ENCODE results near the gene CLEC1B.
"Not testable (repeated sequence)": the region's sequence is repeated elsewhere in the genome, so short reads cannot be mapped to it uniquely, and the experiment has no call there.

CLEC1B gene

GRCh38 chr12:9999016-9999415 is at the start of gene CLEC1B:
TSS of gene CLEC1B (minus strand) at chr12:9999121. CDS start at chr12:9999100, 21 bp downstream.
- Mint-ChIP-seq H3K27me3 (peaks cover 7% of the 10 kb centered on the region), H3K4me1 (no peaks in the 10 kb centered on the region), H3K4me3 (no peak within 1 kb of the TSS), H3K9me3 (no peaks in the 10 kb centered on the region), H3K36me3 (no peaks in the 10 kb centered on the region), H3K27ac (no peak within 1 kb of the TSS)
- ATAC-seq: no peak

GRCh38 chr12:10048526-10048925 is 49.6 kb upstream of the CLEC1B start:
- Mint-ChIP-seq H3K36me3 (no peaks in the 10 kb centered on the region), H3K27ac (no peak overlapping the region), H3K27me3 (peaks cover 68% of the 10 kb centered on the region), H3K4me3 (no peak overlapping the region), H3K4me1 (peaks cover 10% of the 10 kb centered on the region), H3K9me3 (peaks cover 2% of the 10 kb centered on the region)
- ATAC-seq: no peak

- no peak overlapping the region for H3K4me3 Mint-ChIP-seq
- ATAC-seq: no peak
- H3K27ac Mint-ChIP-seq: no peak overlapping the region
- H3K36me3 Mint-ChIP-seq: no peaks in the 10 kb centered on the region
- no peaks in the 10 kb centered on the region for H3K9me3 Mint-ChIP-seq
- H3K4me1 Mint-ChIP-seq: no peaks in the 10 kb centered on the region
- H3K27me3 Mint-ChIP-seq: peaks cover 58% of the 10 kb centered on the region
Measured at GRCh38 chr12:10042167-10042566, 43.2 kb upstream of the CLEC1B start.

DNA sequence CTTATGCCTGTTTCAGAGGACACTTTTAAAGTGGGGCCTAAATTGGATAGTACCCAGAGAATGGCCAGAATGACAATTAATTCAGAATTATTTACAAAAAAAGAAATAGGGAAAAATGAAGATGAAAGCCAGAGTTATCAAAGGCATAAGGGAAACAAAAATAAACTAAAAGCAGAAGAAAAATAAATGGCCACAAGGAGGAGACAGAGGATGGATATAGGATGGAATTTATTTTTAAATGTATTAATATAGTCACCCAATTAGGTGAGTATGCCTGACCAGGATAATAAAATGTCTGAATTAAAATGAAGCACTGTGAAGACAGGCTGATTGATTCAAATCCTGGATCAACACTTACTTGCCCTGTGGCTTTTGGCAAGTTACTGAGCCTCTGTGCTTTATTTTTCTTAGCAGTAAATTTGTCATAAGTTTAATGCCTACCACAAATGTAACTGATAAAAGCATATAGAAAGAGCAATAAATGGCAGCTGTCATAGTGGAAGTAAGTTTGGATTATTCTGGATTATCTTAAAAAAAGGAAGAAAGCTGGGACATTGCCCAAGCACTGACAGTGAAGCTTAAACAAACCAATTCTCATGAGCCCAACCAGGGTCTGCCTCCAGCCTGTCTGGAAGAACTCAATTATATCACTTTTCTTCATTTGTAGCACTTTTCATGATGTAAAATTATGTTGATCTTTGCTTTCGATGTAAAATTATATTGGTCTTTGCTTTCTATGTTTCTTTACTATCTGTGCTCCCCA is 35.0 kb upstream of the CLEC1B start:
- H3K4me3 Mint-ChIP-seq: no peak overlapping the region
- no peaks in the 10 kb centered on the region for H3K4me1 Mint-ChIP-seq
- no peak overlapping the region for H3K27ac Mint-ChIP-seq
- H3K36me3 Mint-ChIP-seq: no peaks in the 10 kb centered on the region
- peaks cover 55% of the 10 kb centered on the region for H3K27me3 Mint-ChIP-seq
- no peaks in the 10 kb centered on the region for H3K9me3 Mint-ChIP-seq
- ATAC-seq: no peak

DNA sequence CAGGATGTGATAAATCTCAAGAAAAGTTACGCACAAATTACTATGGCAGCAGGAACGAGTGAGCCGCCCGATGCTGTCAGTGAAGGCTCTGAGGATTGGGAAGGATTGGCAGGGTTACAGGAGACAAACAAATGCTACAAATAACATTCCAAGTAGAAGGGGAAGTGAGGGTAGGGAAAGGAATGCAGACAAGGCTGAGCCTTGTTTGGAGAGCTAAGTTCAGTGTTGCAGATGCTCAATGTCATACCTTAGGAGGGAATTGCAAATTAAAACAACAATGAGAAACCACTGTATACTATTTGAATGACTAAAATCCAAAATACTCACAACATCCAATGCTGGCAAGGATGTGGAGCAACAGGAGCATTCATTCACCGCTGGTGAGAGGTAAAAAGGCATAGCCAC is 32.9 kb upstream of the CLEC1B start:
- no peaks in the 10 kb centered on the region for H3K9me3 Mint-ChIP-seq
- no peak overlapping the region for H3K27ac Mint-ChIP-seq
- no peaks in the 10 kb centered on the region for H3K4me1 Mint-ChIP-seq
- ATAC-seq: no peak
- H3K27me3 Mint-ChIP-seq: peaks cover 64% of the 10 kb centered on the region
- H3K36me3 Mint-ChIP-seq: no peaks in the 10 kb centered on the region
- no peak overlapping the region for H3K4me3 Mint-ChIP-seq

GRCh38 chr12:10031321-10031720 is 32.4 kb upstream of the CLEC1B start:
- no peak overlapping the region for H3K27ac Mint-ChIP-seq
- no peaks in the 10 kb centered on the region for H3K36me3 Mint-ChIP-seq

GRCh38 chr12:10030446-10030845 is 31.5 kb upstream of the CLEC1B start, which contains the start of gene CLEC9A:
TSS of gene CLEC9A (plus strand) at chr12:10030682. CDS start at chr12:10052688, 22,006 bp downstream.
- Mint-ChIP-seq H3K27me3 (peaks cover 57% of the 10 kb centered on the region), H3K9me3 (no peaks in the 10 kb centered on the region), H3K36me3 (no peaks in the 10 kb centered on the region), H3K27ac (no peak within 1 kb of the TSS), H3K4me1 (no peaks in the 10 kb centered on the region), H3K4me3 (no peak within 1 kb of the TSS)
- ATAC-seq: no peak

More at GRCh38 chr12:10031321-10031720, 32.4 kb upstream of the CLEC1B start:
- Mint-ChIP-seq H3K27me3 (peaks cover 63% of the 10 kb centered on the region), H3K4me3 (no peak overlapping the region), H3K4me1 (no peaks in the 10 kb centered on the region), H3K9me3 (no peaks in the 10 kb centered on the region)
- no peak for ATAC-seq

DNA sequence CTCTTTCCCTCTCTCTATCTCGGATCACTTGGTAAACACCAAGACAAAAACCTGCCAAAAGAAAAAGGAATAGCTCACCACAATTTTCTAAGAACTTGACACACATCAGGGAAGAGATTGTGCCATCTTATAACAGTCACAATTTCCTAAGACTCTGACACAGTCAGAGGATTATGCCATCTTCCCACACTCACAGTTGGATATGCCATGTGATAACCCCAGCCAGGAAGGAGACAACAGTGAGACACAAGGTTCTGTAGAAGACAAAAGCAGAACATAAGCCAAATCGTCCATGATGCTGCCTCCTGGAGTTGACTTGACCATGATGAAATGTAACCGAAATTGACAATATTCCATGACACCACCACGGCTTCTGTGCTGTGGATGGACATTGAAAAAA is 28.8 kb upstream of the CLEC1B start:
- Mint-ChIP-seq H3K4me1 (no peaks in the 10 kb centered on the region), H3K4me3 (no peak overlapping the region), H3K9me3 (no peaks in the 10 kb centered on the region), H3K27ac (no peak overlapping the region), H3K36me3 (no peaks in the 10 kb centered on the region), H3K27me3 (peaks cover 50% of the 10 kb centered on the region)
- ATAC-seq: no peak

DNA sequence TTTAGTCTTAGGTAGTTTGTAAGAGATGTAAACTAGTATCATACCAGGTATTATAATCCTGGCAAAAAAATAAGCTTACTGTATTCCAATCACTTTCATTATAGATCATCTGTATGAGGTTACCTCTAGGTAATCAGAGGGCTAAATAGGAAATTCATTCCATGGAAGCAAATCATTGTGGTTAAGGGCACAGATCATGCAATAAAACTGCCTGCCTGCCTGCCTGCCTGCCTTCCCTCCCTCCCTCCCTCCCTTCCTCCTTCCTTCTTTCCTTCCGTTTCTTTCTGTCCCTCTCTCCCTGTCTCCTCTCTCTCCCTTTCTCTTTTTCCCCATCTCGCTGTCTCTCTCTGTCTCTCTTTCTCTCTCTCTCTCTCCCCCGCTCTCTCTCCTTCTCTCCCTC is 28.4 kb upstream of the CLEC1B start:
- H3K4me3 Mint-ChIP-seq: no peak overlapping the region
- H3K36me3 Mint-ChIP-seq: no peaks in the 10 kb centered on the region
- ATAC-seq: no peak
- no peaks in the 10 kb centered on the region for H3K4me1 Mint-ChIP-seq
- no peak overlapping the region for H3K27ac Mint-ChIP-seq
- H3K27me3 Mint-ChIP-seq: peaks cover 46% of the 10 kb centered on the region
- no peaks in the 10 kb centered on the region for H3K9me3 Mint-ChIP-seq

GRCh38 chr12:10026666-10027065 is 27.7 kb upstream of the CLEC1B start:
- H3K27me3 Mint-ChIP-seq: peaks cover 40% of the 10 kb centered on the region
- not testable (repeated sequence) for H3K36me3 Mint-ChIP-seq, H3K27ac Mint-ChIP-seq, H3K9me3 Mint-ChIP-seq, H3K4me1 Mint-ChIP-seq, ATAC-seq, H3K4me3 Mint-ChIP-seq

DNA sequence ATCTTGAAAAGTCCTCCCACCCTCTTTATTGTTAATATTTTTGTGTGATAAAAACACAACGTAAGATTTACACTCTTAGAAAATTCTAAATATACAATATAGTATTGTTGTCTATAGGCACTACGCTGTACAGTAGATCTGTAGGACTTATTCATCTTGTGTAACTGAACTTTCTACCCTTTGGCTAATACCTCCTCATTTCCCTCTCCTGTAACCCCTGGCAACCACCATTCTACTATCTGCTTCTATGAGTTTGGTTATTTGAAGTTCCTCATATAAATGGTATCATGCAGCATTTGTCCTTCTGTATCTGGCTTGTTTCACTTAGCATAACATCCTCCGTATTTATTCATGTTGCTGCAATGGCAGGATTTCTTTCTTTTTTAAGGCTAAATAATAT is 26.3 kb upstream of the CLEC1B start:
- no peak for ATAC-seq
- Mint-ChIP-seq H3K4me3 (no peak overlapping the region), H3K27ac (no peak overlapping the region), H3K4me1 (no peaks in the 10 kb centered on the region), H3K36me3 (no peaks in the 10 kb centered on the region), H3K27me3 (peaks cover 28% of the 10 kb centered on the region), H3K9me3 (no peaks in the 10 kb centered on the region)

DNA sequence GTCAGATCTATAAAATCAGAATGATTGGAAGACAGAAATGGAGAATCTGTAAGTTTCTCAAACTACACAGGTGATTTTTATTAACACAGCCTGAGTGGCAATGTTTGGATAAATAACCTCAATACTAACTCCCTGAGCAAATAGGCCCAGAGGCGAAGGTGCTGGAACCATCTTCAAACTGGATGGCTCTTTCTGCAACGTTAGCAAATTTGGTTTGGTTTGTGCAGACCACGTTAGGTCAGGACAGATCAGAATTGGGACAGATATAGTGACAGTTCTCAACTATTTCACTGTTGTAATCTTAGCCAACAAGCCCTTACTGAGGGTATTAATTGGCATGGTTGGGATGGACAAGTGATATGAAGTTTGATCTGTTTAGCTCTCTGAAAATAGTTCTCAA is 22.4 kb upstream of the CLEC1B start:
- no peaks in the 10 kb centered on the region for H3K4me1 Mint-ChIP-seq
- H3K4me3 Mint-ChIP-seq: no peak overlapping the region
- H3K9me3 Mint-ChIP-seq: no peaks in the 10 kb centered on the region
- ATAC-seq: no peak
- H3K36me3 Mint-ChIP-seq: no peaks in the 10 kb centered on the region
- no peak overlapping the region for H3K27ac Mint-ChIP-seq
- peaks cover 9% of the 10 kb centered on the region for H3K27me3 Mint-ChIP-seq

GRCh38 chr12:10018386-10018785 is 19.5 kb upstream of the CLEC1B start:
- H3K9me3 Mint-ChIP-seq: no peaks in the 10 kb centered on the region
- no peak overlapping the region for H3K27ac Mint-ChIP-seq
- H3K27me3 Mint-ChIP-seq: peaks cover 11% of the 10 kb centered on the region
- H3K36me3 Mint-ChIP-seq: no peaks in the 10 kb centered on the region
- no peak overlapping the region for H3K4me3 Mint-ChIP-seq
- no peaks in the 10 kb centered on the region for H3K4me1 Mint-ChIP-seq
- ATAC-seq: no peak

- Mint-ChIP-seq H3K9me3 (no peaks in the 10 kb centered on the region), H3K27ac (no peak overlapping the region), H3K4me3 (no peak overlapping the region), H3K4me1 (no peaks in the 10 kb centered on the region), H3K36me3 (no peaks in the 10 kb centered on the region), H3K27me3 (peaks cover 21% of the 10 kb centered on the region)
- no peak for ATAC-seq
Measured at GRCh38 chr12:10016881-10017280, 18.0 kb upstream of the CLEC1B start.

GRCh38 chr12:10015450-10015849 is 16.5 kb upstream of the CLEC1B start:
- Mint-ChIP-seq H3K27me3 (peaks cover 24% of the 10 kb centered on the region), H3K36me3 (no peaks in the 10 kb centered on the region), H3K27ac (no peak overlapping the region), H3K9me3 (no peaks in the 10 kb centered on the region), H3K4me3 (no peak overlapping the region), H3K4me1 (no peaks in the 10 kb centered on the region)
- no peak for ATAC-seq

DNA sequence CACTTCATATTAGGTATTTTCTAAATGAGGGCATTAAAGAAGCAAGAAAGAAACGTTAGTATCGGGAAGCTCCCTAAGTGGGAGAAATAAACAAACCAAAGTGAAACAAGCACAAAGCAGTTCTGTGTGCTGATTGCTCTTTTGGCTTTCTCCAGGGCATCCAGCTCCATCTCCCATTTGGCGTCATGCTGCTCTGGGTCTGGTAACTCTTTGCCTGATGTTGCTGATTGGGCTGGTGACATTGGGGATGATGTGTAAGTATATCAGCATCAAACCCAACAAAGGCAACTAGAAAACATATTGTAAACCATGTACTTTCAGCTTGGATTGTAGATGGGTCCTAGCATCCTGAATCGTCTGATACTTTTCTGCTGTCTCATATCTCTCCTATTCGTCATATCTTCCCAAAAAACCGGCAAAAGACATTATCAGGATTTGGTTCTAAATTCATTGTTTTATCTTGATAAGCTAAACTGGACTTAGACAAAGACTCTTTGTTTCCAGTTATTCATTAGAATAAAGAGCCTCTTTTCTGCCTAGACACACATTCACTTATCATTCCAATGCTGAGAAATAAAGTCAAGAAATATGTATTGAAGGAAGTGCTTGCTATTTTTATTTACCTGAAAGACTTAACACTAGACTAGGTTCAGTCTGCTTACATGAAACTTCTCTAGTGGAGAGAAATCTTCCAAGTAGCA is 13.9 kb upstream of the CLEC1B start:
- Mint-ChIP-seq H3K36me3 (no peaks in the 10 kb centered on the region), H3K4me3 (no peak overlapping the region), H3K9me3 (no peaks in the 10 kb centered on the region), H3K27me3 (peaks cover 37% of the 10 kb centered on the region), H3K27ac (no peak overlapping the region), H3K4me1 (no peaks in the 10 kb centered on the region)
- ATAC-seq: no peak
